ENCODE results near the gene FAU.
A peak's percentile ranks its signal among the peaks of the same experiment; 100 is the strongest.

FAU gene

DNA sequence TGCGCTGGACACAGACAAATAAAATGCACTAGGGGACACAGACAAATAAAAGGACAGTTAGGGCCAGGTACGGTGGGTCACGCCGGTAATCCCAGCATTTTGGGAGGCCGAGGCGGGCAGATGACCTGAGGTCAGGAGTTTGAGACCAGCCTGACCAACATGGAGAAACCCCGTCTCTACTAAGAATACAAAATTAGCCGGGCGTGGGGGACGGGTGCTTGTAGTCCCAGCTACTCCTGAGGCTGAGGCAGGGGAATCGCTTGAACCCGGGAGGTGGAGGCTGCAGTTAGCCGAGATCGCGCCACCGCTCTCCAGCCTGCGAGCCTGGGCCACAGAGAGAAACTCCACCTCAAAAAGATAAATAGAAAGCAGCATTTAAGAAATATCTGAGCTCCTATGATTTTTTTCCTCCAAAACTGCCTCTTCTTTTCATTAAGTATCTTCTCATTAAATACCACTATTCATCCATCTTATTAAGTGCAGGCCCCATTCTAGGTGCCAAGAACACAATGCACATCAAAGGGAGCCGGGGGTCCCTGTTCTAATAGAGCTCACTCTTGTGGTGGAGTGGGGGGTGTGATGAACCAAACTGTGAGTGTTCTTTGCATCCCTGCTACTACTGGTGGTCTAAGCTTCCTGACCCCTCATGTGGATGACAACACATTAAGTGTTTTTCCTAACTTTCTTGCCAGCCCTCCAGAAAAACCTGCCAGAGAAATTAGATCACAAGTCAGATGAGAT lies 3.7 kb downstream of the FAU start:
- TF ChIP-seq ZNF274 (IDR thresholded peaks at IDR 0.05; ENCODE audit: low read depth, low read length) (no peak), SUZ12 (IDR thresholded peaks at IDR 0.05; ENCODE audit: extremely low read depth, insufficient read depth, insufficient read length) (no peak), YY1 (IDR thresholded peaks at IDR 0.05; ENCODE audit: insufficient read depth, insufficient read length) (no peak)
- no peak overlapping the region for H3K4me3 ChIP-seq (ENCODE audit: insufficient read length, low read depth)
- H3K27me3 ChIP-seq (ENCODE audit: insufficient read depth, insufficient read length) = no peaks in the 10 kb centered on the region
- peaks cover 69% of the 10 kb centered on the region for H3K36me3 ChIP-seq (ENCODE audit: insufficient read depth, insufficient read length, low read length)
- no peak for DNase-seq (ENCODE audit: low read depth, low spot score)
- H3K9ac ChIP-seq (ENCODE audit: insufficient read length, low read depth) = peak overlapping the region; percentile 22
- H3K4me1 ChIP-seq (ENCODE audit: insufficient read depth, insufficient read length) = peaks cover 19% of the 10 kb centered on the region
- no peaks in the 10 kb centered on the region for H3K9me3 ChIP-seq (ENCODE audit: insufficient read depth, low read length)

DNA sequence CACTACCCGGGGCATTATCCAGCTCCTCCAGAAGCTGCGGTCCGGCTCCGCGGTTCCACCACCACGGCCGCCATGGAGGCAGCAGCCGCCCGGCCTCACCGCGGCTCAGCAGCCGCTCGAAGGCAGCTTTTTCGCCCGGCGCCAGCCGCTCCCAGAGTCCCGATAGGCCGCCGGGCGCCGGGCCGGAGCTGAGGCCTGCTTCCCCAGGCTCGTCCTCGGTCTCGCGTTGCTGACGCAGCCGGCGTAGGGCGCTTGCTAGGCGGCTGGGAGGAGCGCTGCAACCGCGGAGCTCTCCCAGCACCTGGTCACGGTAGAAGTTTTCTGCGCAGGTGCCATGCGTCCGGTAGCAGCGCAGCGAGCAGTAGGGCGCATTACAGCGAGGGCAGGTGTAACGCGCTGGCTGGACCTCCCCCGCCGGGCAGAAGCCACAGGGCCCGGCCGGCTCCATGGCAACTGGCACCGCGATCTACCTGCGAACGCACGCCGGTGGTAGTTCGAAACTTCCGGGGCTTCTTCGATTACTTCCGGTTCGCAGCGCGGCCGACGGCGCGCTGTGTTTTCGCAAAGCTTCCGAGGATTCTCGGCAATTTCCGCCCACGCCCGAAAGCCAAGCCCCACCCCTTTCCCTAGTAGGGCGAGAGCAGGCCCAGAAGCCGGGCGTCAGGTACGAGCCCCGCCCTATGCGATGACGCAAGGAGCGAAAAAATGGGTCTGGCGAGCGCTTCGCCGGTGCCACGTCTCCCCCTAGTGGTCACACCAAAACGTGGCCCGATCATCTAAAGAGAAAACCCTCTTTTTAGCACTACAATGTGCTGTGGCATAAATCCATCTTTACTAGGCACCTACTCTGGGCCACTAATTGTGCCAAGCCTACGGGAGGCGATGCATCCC lies 4.5 kb downstream of the FAU start, which contains the start of gene ZNHIT2:
TSS of gene ZNHIT2 (minus strand) at position 496 of the 891 bp plus-strand sequence. CDS start at position 448, 48 bp downstream.
- peak; percentile 100 for DNase-seq (ENCODE audit: low read depth, low spot score)
- Histone ChIP-seq H3K4me1 (ENCODE audit: insufficient read depth, insufficient read length) (peaks cover 17% of the 10 kb centered on the region), H3K36me3 (ENCODE audit: insufficient read depth, insufficient read length, low read length) (peaks cover 64% of the 10 kb centered on the region), H3K9ac (ENCODE audit: insufficient read length, low read depth) (peak within 1 kb of the TSS; percentile 96), H3K27me3 (ENCODE audit: insufficient read depth, insufficient read length) (no peaks in the 10 kb centered on the region), H3K9me3 (ENCODE audit: insufficient read depth, low read length) (no peaks in the 10 kb centered on the region), H3K4me3 (ENCODE audit: insufficient read length, low read depth) (peak within 1 kb of the TSS; percentile 96)
- TF ChIP-seq SUZ12 (IDR thresholded peaks at IDR 0.05; ENCODE audit: extremely low read depth, insufficient read depth, insufficient read length) = no peak
- TF ChIP-seq ZNF274 (IDR thresholded peaks at IDR 0.05; ENCODE audit: low read depth, low read length) = no peak
- no peak for TF ChIP-seq YY1 (IDR thresholded peaks at IDR 0.05; ENCODE audit: insufficient read depth, insufficient read length)

DNA sequence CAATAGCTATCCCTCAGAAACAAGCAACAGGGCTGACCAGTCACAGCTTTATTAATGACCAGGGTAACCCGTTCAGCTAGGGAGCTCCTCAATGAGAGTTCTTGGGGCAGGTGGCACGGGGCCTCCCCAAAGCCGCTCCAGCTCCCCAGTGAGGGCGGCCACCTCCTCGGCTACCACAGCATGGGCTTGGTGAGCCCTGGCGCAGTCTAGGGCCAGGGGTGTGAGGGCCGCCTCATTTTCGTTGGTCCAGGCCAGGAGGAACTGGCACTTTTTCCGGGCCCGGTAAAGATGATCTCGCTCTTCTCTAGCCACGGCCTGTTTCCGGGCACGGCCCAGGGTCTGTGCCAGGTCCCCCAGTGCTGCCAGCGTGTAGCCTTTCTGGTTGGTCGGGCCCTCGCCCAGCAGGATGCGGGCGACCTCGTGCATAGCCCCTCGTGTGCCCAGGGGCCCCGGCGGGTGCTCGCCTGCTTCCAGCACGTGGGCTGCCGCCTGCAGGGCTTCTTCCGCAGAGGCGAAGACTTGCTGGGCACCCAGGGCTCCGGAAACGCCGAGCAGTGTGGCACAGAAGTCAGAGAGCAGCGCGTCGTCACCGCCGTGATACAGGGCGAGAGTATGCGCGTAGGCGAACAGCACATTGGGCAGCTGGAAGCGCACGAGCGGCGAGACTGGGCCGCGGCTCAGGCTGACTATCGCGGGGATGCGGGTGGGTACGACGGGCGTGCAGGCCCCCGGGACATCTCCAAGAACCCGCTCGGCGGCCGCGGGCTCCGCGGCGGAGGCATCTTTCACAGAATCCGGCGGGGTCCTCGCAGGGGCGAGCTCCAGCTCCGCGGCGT lies 5.3 kb downstream of the FAU start:
- DNase-seq (ENCODE audit: low read depth, low spot score) = no peak
- peaks cover 62% of the 10 kb centered on the region for H3K36me3 ChIP-seq (ENCODE audit: insufficient read depth, insufficient read length, low read length)
- H3K9me3 ChIP-seq (ENCODE audit: insufficient read depth, low read length) = no peaks in the 10 kb centered on the region
- TF ChIP-seq YY1 (IDR thresholded peaks at IDR 0.05; ENCODE audit: insufficient read depth, insufficient read length) = no peak
- H3K4me1 ChIP-seq (ENCODE audit: insufficient read depth, insufficient read length) = peaks cover 17% of the 10 kb centered on the region
- H3K27me3 ChIP-seq (ENCODE audit: insufficient read depth, insufficient read length) = no peaks in the 10 kb centered on the region
- H3K9ac ChIP-seq (ENCODE audit: insufficient read length, low read depth) = peak overlapping the region; percentile 96
- peak overlapping the region; percentile 96 for H3K4me3 ChIP-seq (ENCODE audit: insufficient read length, low read depth)

DNA sequence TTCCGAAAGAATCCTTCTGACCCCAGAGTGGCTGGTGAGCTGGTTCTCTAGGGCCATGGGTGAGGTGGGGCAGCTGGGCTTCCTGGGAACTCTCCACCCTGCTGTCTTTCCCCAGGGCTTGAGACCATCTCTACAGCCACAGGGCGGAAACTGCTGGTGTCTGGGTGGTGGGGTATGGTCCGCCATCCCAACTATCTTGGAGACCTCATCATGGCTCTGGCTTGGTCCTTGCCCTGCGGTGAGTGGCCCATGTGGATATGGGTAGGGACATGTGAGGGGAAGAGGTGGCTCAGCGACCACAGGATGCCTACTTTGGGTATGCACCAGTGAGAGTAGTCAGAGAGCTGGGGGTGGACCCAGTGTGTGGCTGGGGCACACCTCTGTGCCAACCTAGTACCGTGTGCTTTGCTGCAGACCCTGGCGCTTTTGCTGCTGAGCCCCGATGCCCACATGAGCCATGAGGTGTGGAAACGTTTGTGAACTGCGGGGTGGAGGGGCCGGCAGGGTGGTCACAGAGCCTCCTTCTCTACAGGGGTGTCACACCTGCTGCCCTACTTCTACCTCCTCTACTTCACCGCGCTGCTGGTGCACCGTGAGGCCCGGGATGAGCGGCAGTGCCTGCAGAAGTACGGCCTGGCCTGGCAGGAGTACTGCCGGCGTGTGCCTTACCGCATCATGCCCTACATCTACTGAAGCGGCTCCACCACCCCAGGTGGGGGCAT lies 6.4 kb downstream of the FAU start:
- DNase-seq (ENCODE audit: low read depth, low spot score) = no peak
- Histone ChIP-seq H3K4me1 (ENCODE audit: insufficient read depth, insufficient read length) (peaks cover 22% of the 10 kb centered on the region), H3K36me3 (ENCODE audit: insufficient read depth, insufficient read length, low read length) (peaks cover 56% of the 10 kb centered on the region), H3K9ac (ENCODE audit: insufficient read length, low read depth) (peak overlapping the region; percentile 96), H3K27me3 (ENCODE audit: insufficient read depth, insufficient read length) (no peaks in the 10 kb centered on the region), H3K4me3 (ENCODE audit: insufficient read length, low read depth) (no peak overlapping the region), H3K9me3 (ENCODE audit: insufficient read depth, low read length) (no peaks in the 10 kb centered on the region)
- TF ChIP-seq ZNF274 (IDR thresholded peaks at IDR 0.05; ENCODE audit: low read depth, low read length) (no peak), SUZ12 (IDR thresholded peaks at IDR 0.05; ENCODE audit: extremely low read depth, insufficient read depth, insufficient read length) (no peak), YY1 (IDR thresholded peaks at IDR 0.05; ENCODE audit: insufficient read depth, insufficient read length) (no peak)

DNA sequence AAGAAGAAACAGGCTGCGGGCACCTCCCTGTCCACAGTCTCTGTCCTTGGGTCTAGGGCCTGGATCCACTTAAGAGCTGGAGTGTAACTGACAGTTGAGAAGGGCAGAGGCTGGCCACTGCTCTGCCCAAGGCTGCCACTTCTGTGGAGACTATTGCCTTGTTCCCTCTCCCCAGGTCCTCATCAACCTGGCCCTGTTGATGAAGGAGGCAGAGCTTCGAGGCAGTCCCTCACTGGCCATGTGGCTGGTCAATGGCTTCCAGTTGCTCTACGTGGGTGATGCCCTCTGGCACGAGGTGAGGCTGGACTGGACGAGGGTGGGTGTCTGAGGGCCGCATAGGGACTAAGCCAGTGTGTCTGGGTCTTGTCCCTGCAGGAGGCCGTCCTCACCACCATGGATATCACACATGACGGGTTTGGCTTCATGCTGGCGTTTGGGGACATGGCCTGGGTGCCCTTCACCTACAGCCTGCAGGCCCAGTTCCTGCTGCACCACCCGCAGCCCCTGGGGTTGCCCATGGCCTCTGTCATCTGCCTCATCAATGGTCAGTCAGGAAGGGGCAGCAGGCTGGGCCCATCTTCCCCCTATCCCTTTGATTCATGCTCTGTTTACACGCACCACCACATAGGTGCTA lies 7.3 kb downstream of the FAU start:
- H3K36me3 ChIP-seq (ENCODE audit: insufficient read depth, insufficient read length, low read length) = peaks cover 52% of the 10 kb centered on the region
- peaks cover 22% of the 10 kb centered on the region for H3K4me1 ChIP-seq (ENCODE audit: insufficient read depth, insufficient read length)
- no peak overlapping the region for H3K9ac ChIP-seq (ENCODE audit: insufficient read length, low read depth)
- no peak for TF ChIP-seq SUZ12 (IDR thresholded peaks at IDR 0.05; ENCODE audit: extremely low read depth, insufficient read depth, insufficient read length)
- TF ChIP-seq YY1 (IDR thresholded peaks at IDR 0.05; ENCODE audit: insufficient read depth, insufficient read length) = no peak
- no peaks in the 10 kb centered on the region for H3K9me3 ChIP-seq (ENCODE audit: insufficient read depth, low read length)
- DNase-seq (ENCODE audit: low read depth, low spot score) = no peak
- H3K4me3 ChIP-seq (ENCODE audit: insufficient read length, low read depth) = no peak overlapping the region
- no peaks in the 10 kb centered on the region for H3K27me3 ChIP-seq (ENCODE audit: insufficient read depth, insufficient read length)

DNA sequence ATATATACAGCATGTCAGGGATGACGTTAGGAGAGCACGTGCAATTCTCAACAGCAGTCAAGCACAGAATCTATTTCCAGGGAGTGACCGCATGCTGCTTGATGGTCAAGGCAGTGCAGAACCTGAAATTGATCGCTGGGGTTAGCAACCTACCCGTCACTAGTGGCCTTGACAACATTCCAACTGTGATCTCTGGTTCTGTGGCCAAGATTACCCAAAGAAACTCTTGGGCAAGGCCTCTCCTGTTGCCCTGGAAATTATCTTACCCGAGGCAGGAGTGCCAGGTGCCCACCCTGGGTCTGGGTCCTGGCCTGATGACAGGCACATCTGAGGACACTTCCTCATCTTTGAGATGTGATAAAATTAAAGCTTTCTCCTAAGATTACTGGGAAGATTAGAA lies 8.1 kb downstream of the FAU start:
- no peak overlapping the region for H3K4me3 ChIP-seq (ENCODE audit: insufficient read length, low read depth)
- H3K9ac ChIP-seq (ENCODE audit: insufficient read length, low read depth) = no peak overlapping the region
- DNase-seq (ENCODE audit: low read depth, low spot score) = no peak
- no peaks in the 10 kb centered on the region for H3K9me3 ChIP-seq (ENCODE audit: insufficient read depth, low read length)
- TF ChIP-seq YY1 (IDR thresholded peaks at IDR 0.05; ENCODE audit: insufficient read depth, insufficient read length) = no peak
- no peak for TF ChIP-seq SUZ12 (IDR thresholded peaks at IDR 0.05; ENCODE audit: extremely low read depth, insufficient read depth, insufficient read length)
- no peak for TF ChIP-seq ZNF274 (IDR thresholded peaks at IDR 0.05; ENCODE audit: low read depth, low read length)
- H3K27me3 ChIP-seq (ENCODE audit: insufficient read depth, insufficient read length) = no peaks in the 10 kb centered on the region
- peaks cover 55% of the 10 kb centered on the region for H3K36me3 ChIP-seq (ENCODE audit: insufficient read depth, insufficient read length, low read length)
- H3K4me1 ChIP-seq (ENCODE audit: insufficient read depth, insufficient read length) = peaks cover 22% of the 10 kb centered on the region
